GM19099 (cell line): Measurements from ENCODE around the gene SNED1.

ENCODE experiments used
- POLR2A ChIP-seq: IDR thresholded peaks from 3 replicates; pipeline ENCODE4 v1.6.1; 2011; ENCODE audit warnings: low read depth; ENCODE audit not compliant: insufficient read length; ENCODE audit errors: extremely low read depth

SNED1 gene

DNA sequence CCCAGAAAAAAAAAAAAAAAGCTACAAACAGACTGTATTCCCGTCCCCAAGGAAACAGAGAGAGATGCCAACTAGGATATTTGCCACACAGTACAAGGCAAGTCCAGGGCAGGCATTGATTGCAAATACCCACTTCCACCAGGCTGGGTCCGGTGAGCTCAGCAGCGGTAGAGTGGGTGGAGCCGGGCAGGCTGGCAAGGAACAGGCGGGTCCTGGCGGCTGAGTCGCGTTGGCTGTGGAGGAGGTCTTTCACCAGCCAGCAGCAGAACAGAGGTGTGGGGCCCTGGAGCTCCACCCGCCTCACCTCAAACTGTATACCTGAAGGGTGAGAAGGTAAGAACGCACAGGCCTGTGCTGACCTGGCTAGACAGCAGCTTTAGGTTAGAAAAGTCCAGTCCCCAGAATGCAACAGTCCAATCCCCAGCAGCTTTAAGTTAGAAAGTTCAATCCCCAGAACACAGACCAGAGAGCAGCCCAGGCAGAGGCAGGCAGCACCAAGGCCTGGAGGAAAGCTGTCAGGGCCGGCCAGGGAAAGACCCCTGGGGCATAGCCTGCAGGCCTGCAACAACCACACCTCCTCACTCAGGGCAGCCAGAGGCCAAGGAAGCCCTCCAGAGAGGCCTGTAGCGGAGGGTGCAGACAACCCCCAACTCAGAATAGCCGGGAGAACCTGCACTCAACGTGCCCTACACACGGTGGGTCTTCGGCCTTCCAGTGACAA, 125.6 kb downstream of the SNED1 start:
- no peak for TF ChIP-seq POLR2A

DNA sequence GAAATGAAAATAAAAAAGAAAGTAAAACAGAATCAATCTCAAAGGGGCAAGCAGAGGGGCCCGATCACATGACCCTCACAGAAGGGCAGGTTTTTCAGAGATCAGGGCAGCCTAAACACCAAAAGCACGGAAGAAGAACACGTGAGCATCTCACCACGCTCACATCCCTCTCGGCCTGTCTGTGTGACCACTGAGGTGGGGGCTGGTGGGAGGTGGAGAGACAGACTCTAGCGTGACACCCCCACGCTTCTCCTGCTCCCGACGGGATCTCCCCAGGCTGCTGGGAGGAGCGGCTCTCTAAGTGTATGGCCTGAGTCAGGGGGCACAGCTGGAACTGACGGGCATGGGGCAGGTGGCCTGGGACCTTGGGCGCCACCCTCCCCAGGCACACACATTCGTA, 127.2 kb downstream of the SNED1 start:
- no peak for TF ChIP-seq POLR2A

DNA sequence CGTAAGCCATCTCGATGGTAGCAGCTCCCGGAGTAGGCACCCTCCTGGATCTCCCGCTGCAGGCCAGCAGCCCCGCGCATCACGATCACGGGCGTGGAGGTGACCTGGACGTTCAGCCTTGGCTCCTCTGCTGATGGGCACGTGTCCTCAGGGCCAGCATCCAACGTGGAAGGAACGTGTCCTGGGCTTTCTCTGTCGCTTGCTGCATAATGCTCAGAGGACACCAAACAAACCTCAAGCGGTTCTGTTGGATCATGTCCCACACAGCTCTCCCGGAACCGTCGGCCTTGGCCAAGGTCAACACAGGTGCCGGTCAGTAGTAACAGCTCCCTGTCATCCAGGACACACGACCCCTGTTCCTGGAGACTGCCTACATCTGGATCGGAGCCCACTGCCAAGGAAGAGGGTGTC, 127.8 kb downstream of the SNED1 start:
- TF ChIP-seq POLR2A: no peak

DNA sequence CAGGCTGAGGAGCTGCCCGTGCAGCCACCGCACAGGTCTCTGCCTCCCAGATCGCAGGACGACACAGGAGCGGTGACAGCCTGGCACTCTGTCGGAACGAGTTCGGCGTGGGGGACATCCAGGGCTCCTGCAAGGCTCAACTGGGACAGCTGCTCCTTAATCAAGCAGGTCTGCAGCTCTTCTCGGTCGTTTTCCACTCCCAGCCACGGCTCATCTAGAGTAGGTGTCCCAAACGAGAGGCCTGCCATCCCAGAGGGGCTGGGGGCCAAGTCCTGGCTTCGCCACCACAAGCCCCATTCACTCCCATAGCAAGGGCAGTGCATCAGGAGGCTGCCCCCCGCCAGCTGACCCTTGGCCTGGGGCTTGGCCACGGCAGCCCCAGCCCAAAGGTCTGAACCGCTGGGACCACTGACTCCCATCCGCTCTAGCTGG, 128.4 kb downstream of the SNED1 start:
- TF ChIP-seq POLR2A: no peak

DNA sequence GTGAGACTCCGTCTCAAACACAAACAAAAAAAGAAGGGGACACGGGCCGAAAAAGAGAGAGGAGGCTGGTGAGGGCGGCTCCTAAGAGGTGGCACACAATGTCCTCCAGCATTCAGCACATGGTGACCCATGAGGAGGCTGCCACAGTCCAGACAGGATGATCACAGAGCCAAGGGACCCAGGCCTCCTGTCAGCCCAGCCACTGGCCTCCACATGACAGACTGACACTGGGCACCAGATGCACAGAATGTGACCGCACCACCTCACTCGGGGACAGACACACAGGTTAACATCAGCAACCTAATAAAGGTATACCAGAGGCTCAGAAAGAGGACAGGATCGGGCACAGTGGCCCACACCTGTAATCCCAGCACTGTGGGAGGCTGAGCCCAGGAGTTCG, 129.8 kb downstream of the SNED1 start:
- no peak for TF ChIP-seq POLR2A

DNA sequence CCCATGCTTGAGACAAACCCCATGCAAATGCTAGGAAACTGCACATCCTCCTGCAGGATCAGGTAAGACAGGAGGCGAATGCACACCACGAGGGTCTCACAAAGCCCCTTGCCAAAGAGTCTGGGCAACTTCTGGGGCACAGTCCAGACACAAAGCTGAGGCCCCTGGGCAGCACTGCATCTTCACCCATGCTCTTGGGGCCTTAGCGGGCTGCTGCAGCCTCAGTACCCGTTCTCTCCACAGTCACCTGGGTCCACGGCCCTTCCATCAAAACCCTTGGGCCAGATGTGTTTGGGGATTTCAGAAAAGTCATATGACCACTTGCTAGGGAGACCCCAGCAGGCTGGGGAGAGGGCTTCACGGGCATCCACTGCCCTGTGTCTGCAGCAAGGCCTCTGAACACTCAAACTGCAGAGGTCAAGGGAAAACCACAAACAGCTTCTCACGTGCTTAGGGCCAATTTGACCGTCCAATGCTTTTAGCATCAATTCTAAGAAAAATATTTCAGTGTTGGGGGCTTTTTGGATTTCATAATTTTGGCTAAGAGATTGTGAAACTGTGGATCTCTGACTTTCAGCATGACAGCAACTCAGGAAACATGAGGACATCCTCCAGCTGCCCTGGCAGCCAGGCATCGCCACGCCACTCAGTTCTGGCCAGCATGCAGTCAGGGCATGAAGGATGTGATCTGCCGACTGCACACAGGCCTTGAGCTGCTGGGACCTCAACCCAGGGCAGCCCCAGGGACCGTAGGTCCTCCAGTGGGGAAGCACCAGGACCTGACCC, 130.9 kb downstream of the SNED1 start:
- no peak for TF ChIP-seq POLR2A

DNA sequence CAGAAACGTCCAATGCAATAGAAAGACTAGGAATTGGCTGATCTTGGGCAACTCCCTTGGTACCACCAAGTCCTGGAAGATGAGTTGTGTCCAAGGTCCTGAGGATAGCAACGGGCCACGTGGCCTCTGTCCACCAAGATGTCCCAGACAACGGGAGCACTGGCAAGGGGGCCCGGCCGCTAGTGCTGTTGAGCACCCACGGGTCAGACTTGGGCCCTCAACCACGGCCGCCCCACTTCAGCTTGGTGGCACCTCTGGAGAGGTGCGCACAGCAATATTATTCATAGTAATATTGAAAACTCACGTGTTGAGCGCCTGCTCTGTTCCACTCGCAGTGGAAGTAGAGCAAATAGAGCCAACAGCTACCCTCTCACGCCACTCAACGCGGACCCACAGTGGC, 131.9 kb downstream of the SNED1 start:
- TF ChIP-seq POLR2A: no peak

DNA sequence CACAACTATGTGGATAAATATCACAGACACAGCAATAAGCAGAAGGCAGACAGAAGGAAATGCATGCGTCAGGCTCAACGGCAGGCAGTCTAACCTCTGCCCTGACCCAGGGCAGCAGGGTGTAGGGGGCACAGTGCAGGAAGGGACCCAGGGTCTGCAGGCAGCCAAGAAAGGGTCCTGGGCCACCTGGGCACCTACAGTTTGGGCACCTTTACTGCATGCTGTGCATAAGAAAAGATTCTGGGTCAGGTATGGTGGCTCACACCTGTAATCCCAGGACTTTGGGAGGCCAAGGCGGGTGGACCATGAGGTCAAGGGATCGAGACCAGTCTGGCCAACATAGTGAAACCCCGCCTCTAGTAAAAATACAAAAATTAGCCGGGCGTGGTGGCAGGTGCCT, 133.1 kb downstream of the SNED1 start:
- no peak for TF ChIP-seq POLR2A

DNA sequence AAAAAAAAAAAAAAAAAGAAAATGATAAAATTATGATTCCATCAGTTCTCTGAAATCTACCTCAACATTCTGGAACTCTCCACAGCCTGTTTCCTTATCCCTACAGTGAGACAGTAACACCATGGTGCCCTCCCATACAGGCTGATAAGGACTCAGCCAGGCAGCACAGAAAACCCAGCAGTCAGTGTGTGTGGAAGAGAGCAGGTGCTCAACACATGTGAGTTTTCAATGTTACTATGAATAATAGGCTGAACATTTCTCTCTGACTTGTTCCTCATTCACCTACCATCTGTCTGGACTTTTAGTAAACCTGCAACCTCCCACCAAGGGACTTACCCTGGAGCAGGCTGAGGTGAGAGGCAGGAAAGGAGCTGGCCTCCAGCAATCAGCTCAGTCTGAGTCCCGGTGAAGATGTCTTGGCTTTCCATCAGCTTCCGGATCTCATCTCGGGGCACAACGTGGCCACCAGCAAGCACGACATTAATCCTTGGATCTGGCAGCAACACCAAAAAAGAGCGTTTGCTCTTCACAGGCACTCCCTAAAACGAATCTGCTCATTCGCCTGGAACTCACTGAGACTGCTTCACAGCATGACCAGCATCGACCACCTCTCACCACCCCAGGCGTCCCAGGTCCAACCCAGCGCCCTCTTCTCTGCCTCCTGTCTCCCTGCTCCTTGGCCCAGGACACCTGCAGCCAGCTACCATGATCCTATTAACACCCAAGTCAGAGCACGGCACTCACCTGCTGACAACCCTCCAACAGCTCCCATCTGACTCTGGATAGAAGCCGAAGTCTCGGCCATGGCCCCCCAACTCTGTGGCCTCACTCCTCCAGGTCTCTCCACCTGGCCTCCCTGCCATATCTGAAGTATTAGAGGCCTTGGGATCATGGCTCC, 134.4 kb downstream of the SNED1 start:
- TF ChIP-seq POLR2A: no peak

DNA sequence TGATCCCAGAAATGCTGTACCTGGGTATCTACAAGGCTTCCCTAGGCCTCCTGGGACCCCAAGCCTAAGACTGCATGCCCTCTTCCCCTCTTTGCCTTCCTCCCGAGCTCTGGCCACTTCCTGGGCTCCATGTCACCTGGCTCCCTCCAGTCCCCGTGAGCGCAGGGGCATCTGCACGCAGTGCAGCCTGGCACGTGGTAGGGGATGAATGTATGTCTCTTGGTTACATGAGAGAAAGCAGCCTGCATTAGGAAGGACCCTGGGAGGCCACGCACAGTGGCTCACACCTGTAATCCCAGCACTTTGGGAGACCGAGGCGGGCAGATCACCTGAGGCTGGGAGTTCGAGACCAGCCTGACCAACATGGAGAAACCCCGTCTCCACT, 135.0 kb downstream of the SNED1 start:
- no peak for TF ChIP-seq POLR2A

DNA sequence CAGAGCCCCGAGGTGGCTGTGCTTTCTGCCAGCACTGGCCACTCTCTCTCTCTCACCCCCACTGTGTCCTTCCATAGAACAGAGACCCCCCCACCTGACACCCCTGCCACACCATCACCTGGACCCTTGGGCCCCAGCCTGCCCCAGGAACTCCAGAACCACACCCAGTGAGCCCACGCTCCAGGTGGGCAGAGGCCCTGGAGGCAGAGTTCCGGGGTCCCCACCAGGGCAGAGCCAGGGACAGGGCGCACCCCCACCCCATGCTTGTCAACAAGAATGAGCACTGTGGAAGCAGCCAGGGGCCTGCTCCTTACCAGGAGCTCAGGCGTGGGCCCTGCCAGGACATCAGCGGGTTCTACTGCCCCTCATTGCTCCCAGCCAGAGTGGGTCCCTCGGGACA, 136.3 kb downstream of the SNED1 start:
- TF ChIP-seq POLR2A: no peak

DNA sequence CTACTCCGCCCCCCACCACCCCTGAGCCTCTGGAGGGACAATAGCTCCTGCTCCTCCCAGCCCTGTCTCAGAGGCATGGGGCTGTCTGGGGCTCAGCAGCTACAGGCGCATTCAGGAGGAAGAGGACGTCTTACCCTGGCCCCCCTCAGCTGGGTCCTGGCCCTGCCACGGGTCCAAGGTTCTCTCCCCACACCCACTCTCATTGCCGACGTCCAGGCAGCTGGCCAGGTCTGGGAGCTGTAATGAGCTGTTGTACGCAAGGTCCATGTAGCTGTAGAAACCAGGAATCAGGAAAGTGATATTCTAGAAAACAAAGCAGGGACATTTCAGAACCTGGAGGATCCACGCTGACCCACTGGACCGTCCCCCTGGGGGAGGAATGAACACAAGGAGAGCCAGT, 137.3 kb downstream of the SNED1 start:
- TF ChIP-seq POLR2A: no peak

DNA sequence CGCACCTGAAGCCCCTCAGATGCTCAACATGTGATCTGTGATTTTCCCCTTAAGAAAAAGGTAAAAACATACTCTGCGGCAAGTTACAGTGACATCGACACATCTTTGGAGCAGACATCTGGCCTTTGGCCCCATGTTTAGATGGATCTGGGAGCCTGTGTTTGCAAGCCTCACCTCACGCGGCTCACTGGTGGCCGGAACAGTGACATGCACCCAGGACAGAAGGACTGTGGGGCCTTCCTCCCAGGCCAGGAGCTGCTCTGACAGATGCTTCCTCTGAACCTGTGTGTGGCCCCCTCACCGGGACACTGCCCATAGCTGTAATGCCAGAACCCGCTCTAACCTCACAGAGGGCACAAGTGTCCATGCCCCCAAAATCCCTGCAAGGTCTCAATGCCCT, 137.8 kb downstream of the SNED1 start:
- no peak for TF ChIP-seq POLR2A

DNA sequence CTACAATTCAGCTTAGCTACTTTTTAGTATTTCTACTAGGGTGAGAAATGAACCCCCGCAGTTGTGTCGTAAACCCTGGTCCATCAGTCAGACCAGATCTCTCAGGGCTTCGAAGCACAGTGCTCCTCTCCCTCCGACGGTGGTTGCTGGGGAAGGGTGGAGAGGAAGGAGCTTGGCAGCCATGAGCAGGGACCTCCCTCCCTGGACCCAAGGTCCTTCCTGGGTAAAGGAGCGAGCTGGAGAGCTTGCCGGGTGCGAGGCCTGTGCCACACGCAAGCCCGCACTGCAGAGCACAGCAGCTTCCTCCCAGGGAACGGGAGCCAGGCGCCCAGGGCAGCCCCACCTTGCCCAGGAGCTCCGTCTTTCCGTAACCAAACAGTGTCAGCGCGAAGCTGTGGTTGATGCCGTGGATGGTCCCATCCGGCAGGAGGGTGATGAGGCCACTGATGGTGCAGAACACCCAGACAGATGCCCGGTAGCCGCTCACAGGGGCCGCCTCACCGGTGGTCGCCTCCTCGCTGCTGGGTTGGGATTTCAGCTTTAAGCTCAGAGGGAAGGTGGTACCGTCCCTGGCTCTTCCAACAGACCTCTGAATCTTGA, 138.3 kb downstream of the SNED1 start:
- TF ChIP-seq POLR2A: no peak
